ENCODE data around the gene SETD3. TPM values are rescaled to one million over a fixed set of nuclear protein-coding genes. Genes with fewer than 3 reads are reported as not detected.

Gene SETD3
- total RNA-seq, 8 experiments from 2014 or later: 30.6 to 66.2 (median 42.9) TPM

DNA sequence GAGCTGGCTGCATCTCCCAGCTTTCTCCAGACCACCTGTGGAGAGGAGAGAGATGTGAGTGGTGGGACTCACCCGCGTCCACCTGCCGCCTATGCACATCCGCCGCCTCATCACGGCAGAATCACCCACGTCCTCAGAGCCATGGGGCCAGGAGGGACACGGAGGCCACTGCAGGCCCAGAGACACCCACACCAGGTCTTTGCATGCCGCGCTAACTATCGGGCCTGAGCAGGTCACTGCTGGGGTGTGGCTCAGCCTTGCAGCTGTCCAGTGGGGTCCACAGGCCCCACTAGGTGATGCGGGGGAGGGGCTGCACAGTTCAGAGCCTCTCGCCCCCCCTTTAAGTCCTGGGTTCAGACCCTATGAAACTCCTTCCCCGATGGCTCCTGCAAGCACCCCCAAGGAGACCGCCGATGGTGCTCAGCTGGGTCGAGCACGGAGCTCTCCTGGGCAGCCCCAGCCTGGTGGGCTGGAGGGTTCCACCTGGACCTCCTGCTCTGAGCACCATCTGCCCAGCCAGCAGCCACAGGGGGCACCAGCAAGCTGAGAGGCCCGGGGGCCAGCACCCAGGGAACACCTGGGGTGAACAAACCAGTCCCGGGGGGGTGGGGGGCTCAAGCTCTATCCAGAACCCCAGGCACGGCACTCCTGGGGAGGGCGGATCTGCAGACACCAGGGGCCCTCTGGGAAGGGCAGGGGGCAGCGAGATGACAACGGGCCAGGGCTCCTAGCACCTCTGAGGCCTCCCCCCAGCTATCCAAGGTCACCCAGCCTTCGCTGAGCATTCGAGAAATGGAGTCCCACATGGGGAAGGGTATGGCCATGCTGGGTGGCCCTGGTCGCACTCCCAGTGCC is 34.9 kb upstream of the SETD3 start:
- Histone ChIP-seq H3K4me3 (no peak overlapping the region), H3K27ac (no peak overlapping the region), H3K4me1 (replicated peaks in 1 of 2) (peaks cover 5 to 9% of the 10 kb centered on the region in 2 donors)
- 88 to 100% (median 95%) methylated on average over 1 to 6 of the region's 27 CpGs; no CpG with 5 or more reads in 6 of the 10 experiments for WGBS, 10 experiments
- ATAC-seq (replicated peaks in 6 of 8): peak in 1 of 8 experiments; percentile 5
- in situ Hi-C loops (cut with MboI; ENCODE audit: low pct_unique_long_range_greater_than_20kb in 2 of 9, low sequenced_read_pairs in 9 of 9, unreplicated experiment in 9 of 9): loop anchor here in 4 of 9 experiments (10.0 to 25.0 kb wide), 4 partner anchors 119 to 397 kb away; partner anchors contain the start of gene HHIPL1 (in 2 of the 4)

DNA sequence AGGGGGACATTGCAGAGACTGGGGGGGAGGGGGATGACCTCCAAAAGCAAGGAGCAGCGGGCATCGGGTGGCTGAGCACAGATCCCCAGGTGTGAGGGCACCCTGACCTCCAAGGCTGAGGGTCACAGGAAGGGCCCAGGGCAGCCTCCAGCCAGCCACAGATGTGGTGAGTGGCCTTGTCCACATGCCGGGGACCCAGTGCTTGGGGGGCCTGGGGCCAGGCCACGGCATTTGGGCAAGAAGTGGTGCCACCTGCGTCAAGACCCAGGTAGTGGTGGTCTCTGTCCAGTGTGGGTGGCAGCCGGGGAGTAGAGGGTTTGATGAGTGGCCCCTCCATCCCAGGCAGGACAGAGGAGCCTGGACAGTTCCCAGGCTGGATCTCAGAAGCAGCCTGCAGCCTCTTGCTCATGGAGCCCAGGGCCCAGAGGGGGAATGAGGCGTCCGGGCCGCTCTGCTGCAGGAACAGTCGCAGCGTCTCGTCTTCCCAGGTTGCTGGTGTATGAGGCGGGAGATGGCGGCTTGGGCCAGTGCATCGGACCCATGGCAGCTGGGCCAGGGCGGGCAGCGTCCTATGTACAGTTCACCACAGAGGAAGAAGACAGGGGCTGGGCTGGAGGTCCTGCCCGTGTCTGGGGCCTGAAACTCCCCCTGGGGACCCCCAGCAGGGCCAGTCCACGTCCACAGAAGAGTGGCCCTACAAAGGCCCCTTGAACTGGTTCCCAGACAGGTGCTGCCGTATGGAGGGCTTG is 34.1 kb upstream of the SETD3 start:
- 88 to 100% methylated on average over 1 to 3 of the region's 20 CpGs; no CpG with 5 or more reads in 8 of the 10 experiments for WGBS, 10 experiments
- Histone ChIP-seq H3K4me1 (replicated peaks in 1 of 2) (peaks cover 5 to 9% of the 10 kb centered on the region in 2 donors), H3K27ac (no peak overlapping the region), H3K4me3 (no peak overlapping the region)
- in situ Hi-C loops (cut with MboI; ENCODE audit: low pct_unique_long_range_greater_than_20kb in 2 of 9, low sequenced_read_pairs in 9 of 9, unreplicated experiment in 9 of 9): loop anchor here in 4 of 9 experiments (10.0 to 25.0 kb wide), 4 partner anchors 120 to 398 kb away; partner anchors contain the start of gene HHIPL1 (in 2 of the 4)
- no peak for ATAC-seq (replicated peaks in 6 of 8)

DNA sequence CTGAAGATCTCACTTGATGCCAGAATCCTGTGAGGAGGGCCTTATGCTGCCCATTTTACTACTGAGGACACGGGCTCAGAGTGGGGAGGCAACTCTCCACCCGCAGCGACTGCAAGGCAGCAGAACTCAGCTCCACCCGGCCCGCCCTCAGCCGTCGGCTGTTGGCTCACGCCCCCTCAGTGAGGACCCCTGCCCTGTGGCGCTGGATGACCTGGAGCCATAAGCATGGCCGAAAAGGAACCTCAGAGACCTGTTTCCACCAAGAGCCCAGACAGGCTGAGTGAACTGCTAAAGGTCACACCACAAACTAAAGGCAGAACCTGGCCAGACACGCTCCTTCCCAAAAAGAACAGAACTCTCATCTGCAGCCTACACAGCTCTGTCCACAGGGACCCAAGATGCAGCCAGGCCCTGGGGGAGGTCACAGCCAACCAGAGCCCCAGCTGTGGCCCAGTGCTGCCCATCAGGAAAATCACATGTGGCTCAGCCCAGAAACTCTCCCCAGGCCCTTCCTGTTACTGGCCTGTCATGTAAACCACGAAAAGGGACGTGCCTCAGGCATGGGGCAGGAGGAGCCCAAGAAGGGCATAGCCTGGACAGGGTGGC is 33.4 kb upstream of the SETD3 start:
- peak in 2 of 8 experiments; percentile 3 to 9 for ATAC-seq (replicated peaks in 6 of 8)
- in situ Hi-C loops (cut with MboI; ENCODE audit: low pct_unique_long_range_greater_than_20kb in 2 of 9, low sequenced_read_pairs in 9 of 9, unreplicated experiment in 9 of 9): loop anchor here in 4 of 9 experiments (10.0 to 25.0 kb wide), 4 partner anchors 121 to 398 kb away; partner anchors contain the start of gene HHIPL1 (in 2 of the 4)
- 72 to 100% (median 82%) methylated on average over 2 to 4 of the region's 13 CpGs; no CpG with 5 or more reads in 6 of the 10 experiments for WGBS, 10 experiments

DNA sequence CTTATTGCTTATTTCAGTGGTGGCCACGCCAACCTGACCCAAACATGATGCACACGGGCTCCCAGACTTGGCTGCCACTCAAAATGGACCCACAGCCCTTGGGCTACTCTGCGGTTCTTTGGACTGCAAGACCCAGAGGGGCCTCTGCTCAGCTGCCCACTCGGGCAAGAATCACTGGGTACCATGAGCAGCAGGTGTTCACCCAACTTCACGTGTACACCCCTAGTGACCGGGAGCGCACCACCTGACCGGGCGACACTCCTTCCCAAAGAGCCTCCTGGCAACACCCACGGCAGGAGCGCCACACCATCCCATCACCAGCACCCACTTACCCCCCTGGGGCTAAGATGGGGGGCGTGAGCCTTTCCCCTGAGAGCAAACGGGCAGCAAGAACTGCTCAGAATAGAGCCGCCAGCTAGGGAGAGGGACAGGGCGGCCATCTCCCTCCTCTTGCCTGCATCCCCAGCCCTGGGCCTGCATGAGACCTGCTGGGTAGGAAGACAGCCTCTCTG is 32.6 kb upstream of the SETD3 start:
- Histone ChIP-seq H3K4me3 (no peak overlapping the region), H3K27ac (no peak overlapping the region), H3K4me1 (replicated peaks in 1 of 2) (peaks cover 4 to 5% of the 10 kb centered on the region in 2 donors)
- in situ Hi-C loops (cut with MboI; ENCODE audit: low pct_unique_long_range_greater_than_20kb in 2 of 9, low sequenced_read_pairs in 9 of 9, unreplicated experiment in 9 of 9): loop anchor here in 4 of 9 experiments (10.0 to 25.0 kb wide), 4 partner anchors 122 to 399 kb away; partner anchors contain the start of gene HHIPL1 (in 2 of the 4)
- WGBS, 10 experiments: 90 to 100% (median 100%) methylated on average over 1 to 6 of the region's 15 CpGs; no CpG with 5 or more reads in 4 of the 10 experiments
- ATAC-seq (replicated peaks in 6 of 8): no peak

More for the DNA sequence above, 33.4 kb upstream of the SETD3 start:
- no peak overlapping the region for H3K4me3 ChIP-seq
- peaks cover 5 to 9% of the 10 kb centered on the region in 2 donors for H3K4me1 ChIP-seq (replicated peaks in 1 of 2)
- H3K27ac ChIP-seq: no peak overlapping the region

DNA sequence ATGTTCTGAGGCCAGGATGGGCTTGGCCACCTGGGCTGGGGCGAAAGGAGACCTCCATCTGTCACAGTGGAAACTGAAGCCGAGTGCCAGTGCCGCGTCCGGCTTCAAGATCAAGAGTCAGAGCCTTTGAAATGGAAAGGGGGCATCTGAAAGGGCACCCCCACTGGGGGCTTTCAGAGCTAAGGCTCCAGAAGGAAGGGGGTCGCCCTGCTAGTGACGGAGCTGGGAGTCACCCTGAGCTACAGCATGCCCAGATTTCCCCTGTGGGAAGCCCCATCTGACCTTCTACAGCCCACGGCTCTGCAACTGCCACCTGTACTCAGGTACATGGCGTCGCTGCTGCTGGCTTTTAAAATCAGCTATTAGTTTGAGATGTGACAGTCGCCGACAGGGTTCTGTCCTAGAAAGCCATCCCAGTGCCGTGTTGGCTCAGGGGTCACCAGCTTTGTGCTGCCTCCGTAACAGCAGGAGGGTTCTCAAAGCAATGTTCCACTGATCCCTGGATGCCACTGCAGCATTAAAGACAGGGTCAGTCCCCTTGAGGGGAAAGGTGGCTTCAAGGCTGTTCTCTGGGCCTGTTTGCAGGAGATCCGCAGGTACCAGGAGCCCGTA is 32.0 kb upstream of the SETD3 start:
- in situ Hi-C loops (cut with MboI; ENCODE audit: low pct_unique_long_range_greater_than_20kb in 2 of 9, low sequenced_read_pairs in 9 of 9, unreplicated experiment in 9 of 9): loop anchor here in 4 of 9 experiments (10.0 to 25.0 kb wide), 4 partner anchors 122 to 400 kb away; partner anchors contain the start of gene HHIPL1 (in 2 of the 4)
- Histone ChIP-seq H3K4me3 (no peak overlapping the region), H3K4me1 (replicated peaks in 1 of 2) (peaks cover 4 to 5% of the 10 kb centered on the region in 2 donors), H3K27ac (no peak overlapping the region)
- 80 to 100% (median 87%) methylated on average over 1 to 12 of the region's 16 CpGs for WGBS, 10 experiments
- no peak for ATAC-seq (replicated peaks in 6 of 8)

DNA sequence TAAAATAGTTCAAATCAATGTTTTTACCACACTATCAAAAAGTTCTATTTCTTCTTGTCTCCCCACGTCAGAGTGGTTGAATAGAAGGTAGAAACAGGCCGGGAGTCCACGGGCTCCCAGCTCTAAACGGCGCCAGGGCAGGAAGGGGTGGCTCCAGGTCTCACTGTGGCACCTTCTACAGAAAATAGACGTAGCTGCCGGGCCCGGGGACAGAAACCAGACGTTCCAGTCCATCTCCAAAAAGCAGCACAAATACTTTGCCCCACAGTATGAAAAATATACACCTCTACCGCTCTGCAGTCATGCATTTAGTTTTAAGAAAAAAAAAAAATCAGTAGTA is 31.4 kb upstream of the SETD3 start:
- ATAC-seq (replicated peaks in 6 of 8): no peak
- Histone ChIP-seq H3K4me1 (replicated peaks in 1 of 2) (peaks cover 4 to 5% of the 10 kb centered on the region in 2 donors), H3K4me3 (no peak overlapping the region), H3K27ac (no peak overlapping the region)
- WGBS, 10 experiments: 51 to 92% (median 84%) methylated on average over 2 to 9 of the region's 10 CpGs; no CpG with 5 or more reads in 3 of the 10 experiments
- in situ Hi-C loops (cut with MboI; ENCODE audit: low pct_unique_long_range_greater_than_20kb in 2 of 9, low sequenced_read_pairs in 9 of 9, unreplicated experiment in 9 of 9): loop anchor here in 4 of 9 experiments (10.0 to 25.0 kb wide), 4 partner anchors 123 to 400 kb away; partner anchors contain the start of gene HHIPL1 (in 2 of the 4)

DNA sequence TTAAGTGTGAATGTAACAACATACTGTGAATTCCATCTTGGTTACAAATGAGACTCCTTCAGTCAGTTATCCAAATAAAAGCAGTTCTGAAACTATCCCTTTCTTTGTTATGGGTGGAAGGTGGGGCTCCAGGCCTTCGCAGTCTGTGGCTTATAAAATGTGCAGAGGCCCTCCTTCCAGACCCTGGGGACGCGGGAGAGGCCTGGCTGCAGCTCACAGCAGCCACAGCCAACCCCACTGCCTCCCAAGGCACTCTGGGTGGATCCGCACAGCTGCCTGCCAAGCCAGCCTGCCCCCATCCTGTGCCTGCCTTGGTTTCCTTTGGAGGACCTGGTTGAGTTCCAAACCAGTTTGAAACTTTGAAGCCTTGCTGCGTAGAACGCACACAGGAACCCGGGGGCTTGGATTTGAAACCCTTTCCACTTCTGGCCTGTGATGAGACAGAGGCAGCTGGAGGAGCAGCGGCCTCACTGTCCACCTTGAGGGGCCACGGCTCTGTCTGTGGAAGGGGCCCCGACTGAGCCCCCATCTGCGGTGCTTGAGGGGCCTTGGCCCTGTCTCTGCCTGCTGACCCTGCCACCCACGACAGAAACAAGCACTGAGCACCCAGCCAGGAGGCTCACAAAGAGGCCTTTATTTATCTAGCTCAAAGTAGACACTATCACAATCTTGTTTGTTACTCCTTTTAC is 30.9 kb upstream of the SETD3 start:
- WGBS, 10 experiments: 14 to 94% (median 68%) methylated on average over 1 to 9 of the region's 12 CpGs; no CpG with 5 or more reads in 3 of the 10 experiments
- peaks cover 4 to 5% of the 10 kb centered on the region in 2 donors for H3K4me1 ChIP-seq (replicated peaks in 1 of 2)
- in situ Hi-C loops (cut with MboI; ENCODE audit: low pct_unique_long_range_greater_than_20kb in 2 of 9, low sequenced_read_pairs in 9 of 9, unreplicated experiment in 9 of 9): loop anchor here in 4 of 9 experiments (10.0 to 25.0 kb wide), 4 partner anchors 123 to 401 kb away; partner anchors contain the start of gene HHIPL1 (in 2 of the 4)
- peak in 4 of 8 experiments; percentile 40 to 61 (median 48) for ATAC-seq (replicated peaks in 6 of 8)
- no peak overlapping the region for H3K4me3 ChIP-seq
- no peak overlapping the region for H3K27ac ChIP-seq

DNA sequence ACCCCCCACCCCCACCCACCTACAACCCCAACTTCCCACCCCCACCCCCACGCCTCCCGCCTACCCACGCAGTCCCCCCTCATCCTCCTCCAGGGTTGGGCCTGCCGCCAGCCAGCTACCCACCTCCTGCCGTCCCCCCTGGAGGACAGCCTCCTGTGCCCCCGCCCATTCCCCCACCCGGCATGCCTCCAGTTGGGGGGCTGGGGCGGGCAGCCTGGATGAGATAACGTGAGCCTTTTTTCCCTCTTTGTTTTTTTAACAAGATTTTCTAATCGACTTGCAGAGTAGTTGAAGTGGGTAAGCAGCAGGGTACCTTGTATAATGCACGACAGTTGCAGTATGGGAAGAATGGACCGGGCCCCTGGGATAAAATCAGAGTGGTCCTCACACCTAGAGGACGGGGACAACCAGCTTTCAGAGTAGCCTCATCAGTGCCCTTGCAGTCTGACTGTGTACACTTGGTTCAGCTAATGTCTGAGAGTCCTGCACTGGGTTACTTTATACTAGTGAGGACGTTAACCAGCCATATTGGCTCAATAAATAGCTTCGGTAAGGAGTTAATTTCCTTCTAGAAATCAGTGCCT is 30.0 kb upstream of the SETD3 start:
- no peak for ATAC-seq (replicated peaks in 6 of 8)
- H3K27ac ChIP-seq: no peak overlapping the region
- in situ Hi-C loops (cut with MboI; ENCODE audit: low pct_unique_long_range_greater_than_20kb in 2 of 9, low sequenced_read_pairs in 9 of 9, unreplicated experiment in 9 of 9): loop anchor here in 4 of 9 experiments (10.0 to 25.0 kb wide), 4 partner anchors 124 to 402 kb away; partner anchors contain the start of gene HHIPL1 (in 2 of the 4)

DNA sequence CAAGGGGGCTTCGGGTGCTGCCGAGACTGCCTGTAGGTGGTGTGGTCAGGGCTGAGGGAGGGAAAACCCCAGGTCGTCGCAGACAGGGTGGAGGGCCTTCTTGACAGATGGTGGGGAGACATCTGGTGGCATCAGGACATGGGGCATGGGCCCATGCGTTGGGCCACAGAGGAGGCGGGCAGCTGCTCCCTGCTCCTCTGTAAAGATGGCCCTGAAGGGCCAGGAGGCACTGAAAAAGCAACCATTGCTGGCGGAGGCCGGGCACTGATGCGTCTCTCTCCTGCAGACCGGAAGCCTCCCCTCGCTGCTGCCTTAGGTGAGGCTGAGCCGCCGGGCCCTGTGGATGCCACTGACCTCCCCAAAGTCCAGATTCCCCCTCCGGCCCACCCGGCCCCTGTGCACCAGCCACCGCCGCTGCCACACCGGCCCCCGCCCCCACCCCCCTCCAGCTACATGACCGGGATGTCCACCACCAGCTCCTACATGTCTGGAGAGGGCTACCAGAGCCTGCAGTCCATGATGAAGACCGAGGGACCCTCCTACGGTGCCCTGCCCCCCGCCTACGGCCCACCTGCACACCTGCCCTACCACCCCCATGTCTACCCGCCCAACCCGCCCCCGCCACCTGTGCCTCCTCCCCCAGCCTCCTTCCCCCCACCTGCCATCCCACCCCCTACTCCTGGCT is 29.4 kb upstream of the SETD3 start:
- peak in 4 of 8 experiments; percentile 12 to 27 (median 22) for ATAC-seq (replicated peaks in 6 of 8)
- Histone ChIP-seq H3K27ac (no peak overlapping the region), H3K4me1 (replicated peaks in 1 of 2) (peaks cover 4 to 5% of the 10 kb centered on the region in 2 donors), H3K4me3 (no peak overlapping the region)
- in situ Hi-C loops (cut with MboI; ENCODE audit: low pct_unique_long_range_greater_than_20kb in 2 of 9, low sequenced_read_pairs in 9 of 9, unreplicated experiment in 9 of 9): loop anchor here in 4 of 9 experiments (10.0 to 25.0 kb wide), 4 partner anchors 125 to 402 kb away; partner anchors contain the start of gene HHIPL1 (in 2 of the 4)
- 80 to 95% (median 82%) methylated on average over 2 to 6 of the region's 27 CpGs; no CpG with 5 or more reads in 6 of the 10 experiments for WGBS, 10 experiments

More for the DNA sequence above, 30.0 kb upstream of the SETD3 start:
- WGBS, 10 experiments: 43 to 100% (median 83%) methylated on average over 1 to 6 of the region's 15 CpGs; no CpG with 5 or more reads in 2 of the 10 experiments
- Histone ChIP-seq H3K4me3 (no peak overlapping the region), H3K4me1 (replicated peaks in 1 of 2) (peaks cover 4 to 5% of the 10 kb centered on the region in 2 donors)

DNA sequence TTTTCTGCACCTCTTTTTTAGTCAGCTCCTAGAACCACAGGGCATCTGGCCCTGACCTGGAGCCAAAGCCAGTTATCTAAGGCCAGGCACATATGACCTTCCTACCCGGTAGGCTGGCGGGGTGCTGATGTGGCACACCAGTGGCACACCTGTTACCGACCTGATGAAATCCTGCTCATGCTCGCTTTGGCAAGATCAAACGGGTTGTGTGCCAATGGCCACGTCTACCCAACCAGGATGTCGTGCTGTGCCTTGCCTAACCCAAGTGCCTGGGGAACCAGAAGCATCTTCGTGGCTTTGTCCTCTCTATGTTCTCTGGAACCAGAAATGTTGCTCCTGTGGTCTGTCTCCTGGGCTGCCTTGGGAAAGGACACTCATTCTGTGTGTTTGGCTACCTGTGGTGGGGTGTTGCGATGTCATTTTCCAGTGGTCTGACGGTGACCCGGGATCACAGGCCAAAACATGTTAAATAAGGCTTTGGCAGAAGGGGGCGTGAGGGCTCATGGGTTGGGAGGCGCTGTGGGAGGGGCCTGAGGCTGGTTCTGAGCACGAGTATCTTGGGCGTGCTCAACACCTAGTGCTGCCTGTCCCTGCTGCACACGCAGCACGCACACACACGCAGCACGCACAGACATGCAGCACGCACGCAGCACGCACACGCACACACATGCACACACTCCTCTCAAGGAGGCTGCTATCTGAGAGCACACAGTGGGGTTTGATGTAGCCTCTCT is 28.4 kb upstream of the SETD3 start:
- peak in 4 of 8 experiments; percentile 14 to 23 (median 16) for ATAC-seq (replicated peaks in 6 of 8)
- 79 to 100% (median 86%) methylated on average over 1 to 17 of the region's 23 CpGs; no CpG with 5 or more reads in 3 of the 10 experiments for WGBS, 10 experiments
- Histone ChIP-seq H3K4me3 (no peak overlapping the region), H3K4me1 (replicated peaks in 1 of 2) (peaks cover 4 to 5% of the 10 kb centered on the region in 2 donors), H3K27ac (no peak overlapping the region)
- in situ Hi-C loops (cut with MboI; ENCODE audit: low pct_unique_long_range_greater_than_20kb in 2 of 9, low sequenced_read_pairs in 9 of 9, unreplicated experiment in 9 of 9): loop anchor here in 4 of 9 experiments (25.0 kb wide), 3 partner anchors 128 to 403 kb away; partner anchors contain the start of gene HHIPL1 (in 2 of the 4)
